TTC549 (cell line): ENCODE measurements around the gene IFFO2.

ENCODE experiments used
- FAIRE-seq: peaks from 2 replicates; lab custom pipeline; 2012; peaks lifted over from hg19 to GRCh38; lab: Jason Lieb, UNC

Gene IFFO2

DNA sequence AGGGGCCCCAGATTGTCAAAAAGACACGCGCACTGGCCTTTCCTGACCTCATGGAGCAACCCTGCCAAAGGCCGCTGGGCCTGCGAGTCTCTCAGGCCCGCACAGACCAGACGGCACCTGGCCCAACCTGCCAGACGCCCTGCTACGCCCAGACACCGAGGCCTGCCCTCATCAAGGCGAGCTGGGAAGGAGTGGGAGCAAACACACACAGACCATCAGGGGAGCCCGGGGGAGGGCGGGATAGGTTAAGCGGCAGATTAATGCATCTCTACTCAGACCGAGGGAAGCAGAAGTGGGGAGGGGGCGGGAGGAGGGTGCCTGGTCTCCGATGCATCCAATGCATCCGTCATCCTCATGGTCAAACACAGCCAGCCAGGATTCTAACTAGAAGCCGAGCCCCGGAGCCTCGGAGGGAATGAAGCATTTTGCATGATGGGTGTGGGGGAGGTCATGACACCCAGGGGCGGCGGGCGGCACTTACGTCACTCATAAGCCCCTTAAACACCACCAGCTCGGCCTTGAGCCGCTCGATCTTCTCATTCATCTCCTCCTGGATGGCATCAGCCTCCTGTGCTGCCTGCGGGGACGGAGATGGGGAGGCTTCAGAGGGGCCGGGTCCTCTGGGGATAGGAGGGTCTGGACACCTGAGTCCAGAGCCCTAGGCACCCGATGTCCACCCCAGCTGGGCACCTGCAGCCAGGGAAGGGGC lies 37.1 kb downstream of the IFFO2 start:
- no peak for FAIRE-seq

DNA sequence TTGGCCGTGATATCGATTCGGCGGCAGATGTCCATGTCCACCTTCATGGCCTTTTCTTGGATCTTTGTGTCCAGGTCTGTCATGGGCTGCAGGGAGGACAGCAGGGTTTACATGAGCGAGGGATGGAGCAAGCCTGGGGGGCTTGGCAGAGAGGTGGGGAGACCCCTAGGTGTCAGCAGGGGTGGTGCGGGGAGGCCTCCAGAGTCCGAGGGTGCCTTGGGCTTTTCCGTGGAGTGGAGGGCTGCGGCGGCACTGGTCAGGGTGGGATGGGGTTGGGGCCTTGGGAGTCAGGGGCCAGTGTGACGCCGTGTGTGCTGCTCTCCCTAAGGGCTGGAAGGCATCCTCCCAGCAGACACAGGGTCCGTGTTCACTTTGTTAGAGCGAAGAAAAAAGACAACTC lies 38.1 kb downstream of the IFFO2 start:
- no peak for FAIRE-seq

DNA sequence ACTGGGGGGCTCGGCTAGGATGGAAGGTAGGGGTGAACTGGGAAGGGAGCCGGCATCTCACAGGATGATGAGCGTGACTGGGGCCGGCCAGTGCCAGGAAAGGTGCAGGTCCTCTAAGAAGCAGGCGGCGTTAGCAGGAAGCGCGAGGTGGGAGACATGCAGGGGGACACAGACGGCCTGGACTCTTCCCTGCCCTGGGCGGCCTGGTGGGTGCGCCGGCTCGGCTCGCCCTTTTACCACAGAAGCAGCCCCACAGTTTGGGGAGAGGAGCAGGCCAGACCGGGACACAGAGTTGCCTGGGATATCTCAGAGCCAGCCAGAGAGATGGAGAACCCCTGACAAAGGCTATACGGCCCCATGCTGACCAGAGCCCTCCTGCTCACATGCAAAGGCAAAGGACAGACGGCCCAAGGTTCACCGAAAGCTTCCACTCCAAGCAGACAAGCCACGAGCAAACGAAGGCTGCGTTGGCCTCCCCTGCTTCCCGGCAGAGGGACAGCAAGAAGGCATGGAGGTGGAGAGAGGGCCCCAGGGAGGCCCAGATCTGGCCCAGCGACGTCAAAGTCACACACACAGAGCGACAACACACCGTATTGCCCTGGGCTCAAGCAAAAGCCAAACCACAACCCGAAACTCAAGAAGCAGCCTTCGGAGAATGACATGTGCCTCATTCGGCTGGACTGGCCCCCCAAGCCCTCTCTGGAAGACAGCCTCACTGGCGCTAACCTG lies 39.2 kb downstream of the IFFO2 start:
- no peak for FAIRE-seq

- FAIRE-seq, result no peak
Measured at GRCh38 chr1:18915341-18915740, 41.1 kb downstream of the IFFO2 start.

DNA sequence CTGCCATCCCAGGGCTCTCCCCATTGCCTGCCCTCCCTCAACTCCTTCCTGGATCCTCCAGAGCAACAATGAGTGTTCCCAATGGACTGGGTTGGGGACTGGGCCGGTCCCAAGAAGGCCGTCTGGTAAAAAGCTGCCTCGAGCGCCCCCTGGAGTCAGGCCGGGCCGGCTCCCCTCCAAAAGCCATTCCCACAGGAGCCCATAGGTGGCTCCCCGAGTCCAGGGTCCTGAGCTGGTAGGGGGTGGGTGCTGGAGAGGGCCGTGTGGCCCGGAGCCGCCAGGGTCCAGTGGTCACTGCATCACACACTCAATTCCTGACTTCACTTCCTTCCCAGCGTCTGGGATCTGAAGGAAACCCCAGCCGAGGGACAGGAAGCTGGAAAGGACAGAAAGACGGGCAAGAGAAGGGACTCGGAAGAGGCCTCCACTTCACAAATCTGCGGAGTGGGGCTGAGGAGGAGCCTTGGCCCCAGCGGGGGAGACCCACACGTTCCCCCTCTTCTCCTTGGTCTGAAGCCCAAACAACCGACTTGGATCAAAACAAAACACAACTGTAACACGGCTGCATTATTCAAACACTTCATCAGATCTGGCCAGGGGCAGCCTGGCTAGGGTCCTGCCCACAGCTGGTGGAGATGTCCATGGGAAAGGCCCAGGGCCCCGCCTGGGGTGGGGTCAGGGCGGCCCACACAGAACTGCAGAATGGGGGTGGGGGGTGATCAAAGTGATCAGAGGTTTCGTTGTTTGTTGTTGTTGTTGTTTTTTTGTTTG lies 43.2 kb downstream of the IFFO2 start:
- no peak for FAIRE-seq

DNA sequence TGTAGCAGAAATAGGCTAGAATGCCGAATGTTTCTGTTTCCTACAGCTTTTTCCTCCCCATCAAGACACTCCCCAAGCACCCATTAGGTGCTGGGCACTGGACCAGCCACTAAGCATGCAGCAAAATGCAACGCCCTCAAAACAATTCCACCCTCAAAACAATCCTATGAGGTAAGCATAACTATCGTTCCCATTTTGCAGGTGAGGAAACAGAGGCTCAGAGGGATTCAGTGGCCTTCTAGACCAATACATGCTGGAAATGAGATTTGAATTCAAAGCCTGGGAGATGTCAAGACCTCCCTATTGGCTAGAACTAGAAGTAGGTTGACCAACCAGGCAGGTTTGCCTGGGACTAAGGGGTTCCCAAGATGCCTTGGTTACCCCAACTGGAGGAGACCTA lies 43.9 kb downstream of the IFFO2 start:
- FAIRE-seq, result no peak

DNA sequence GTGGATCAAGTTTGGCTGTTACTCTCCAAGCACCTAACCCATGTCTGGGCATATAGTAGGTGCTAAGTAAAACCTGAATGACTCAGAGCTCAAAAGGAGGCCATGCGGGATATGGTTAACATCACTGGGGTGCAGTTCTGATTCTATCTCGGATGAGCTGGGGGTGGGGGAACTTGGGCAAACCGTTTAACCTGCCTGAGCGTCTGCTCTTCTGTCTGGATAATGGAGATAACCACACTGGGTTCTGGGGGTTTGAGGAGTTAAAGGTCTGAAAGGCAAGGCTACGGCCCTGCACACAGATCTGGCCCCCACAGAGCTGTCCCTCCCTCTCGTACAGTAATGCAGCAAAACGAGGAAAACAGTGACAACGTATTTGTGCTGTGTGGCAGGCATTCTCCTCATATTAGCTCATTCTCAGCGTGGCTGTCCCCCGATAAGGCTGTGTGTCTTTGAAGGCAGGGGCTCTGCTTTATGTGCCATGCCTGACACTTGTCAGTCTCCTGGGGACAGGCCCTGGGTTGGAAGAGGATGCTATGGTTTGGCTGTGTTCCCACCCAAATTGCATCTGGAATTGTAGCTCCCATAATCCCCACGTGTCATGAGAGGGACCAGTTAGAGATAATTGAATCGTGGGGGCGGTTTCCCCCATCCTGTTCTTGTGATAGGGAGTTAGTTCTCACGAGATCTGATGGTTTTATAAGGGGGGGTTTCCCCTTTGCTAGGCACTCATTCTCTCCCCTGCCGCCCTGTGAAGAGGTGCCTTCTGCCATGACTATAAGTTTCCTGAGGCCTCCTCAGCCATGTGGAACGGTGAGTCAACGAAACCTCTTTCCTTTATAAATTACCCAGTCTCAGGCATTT lies 47.3 kb downstream of the IFFO2 start:
- FAIRE-seq, result no peak

- no peak for FAIRE-seq
Measured at GRCh38 chr1:18907917-18908845, 48.3 kb downstream of the IFFO2 start.

DNA sequence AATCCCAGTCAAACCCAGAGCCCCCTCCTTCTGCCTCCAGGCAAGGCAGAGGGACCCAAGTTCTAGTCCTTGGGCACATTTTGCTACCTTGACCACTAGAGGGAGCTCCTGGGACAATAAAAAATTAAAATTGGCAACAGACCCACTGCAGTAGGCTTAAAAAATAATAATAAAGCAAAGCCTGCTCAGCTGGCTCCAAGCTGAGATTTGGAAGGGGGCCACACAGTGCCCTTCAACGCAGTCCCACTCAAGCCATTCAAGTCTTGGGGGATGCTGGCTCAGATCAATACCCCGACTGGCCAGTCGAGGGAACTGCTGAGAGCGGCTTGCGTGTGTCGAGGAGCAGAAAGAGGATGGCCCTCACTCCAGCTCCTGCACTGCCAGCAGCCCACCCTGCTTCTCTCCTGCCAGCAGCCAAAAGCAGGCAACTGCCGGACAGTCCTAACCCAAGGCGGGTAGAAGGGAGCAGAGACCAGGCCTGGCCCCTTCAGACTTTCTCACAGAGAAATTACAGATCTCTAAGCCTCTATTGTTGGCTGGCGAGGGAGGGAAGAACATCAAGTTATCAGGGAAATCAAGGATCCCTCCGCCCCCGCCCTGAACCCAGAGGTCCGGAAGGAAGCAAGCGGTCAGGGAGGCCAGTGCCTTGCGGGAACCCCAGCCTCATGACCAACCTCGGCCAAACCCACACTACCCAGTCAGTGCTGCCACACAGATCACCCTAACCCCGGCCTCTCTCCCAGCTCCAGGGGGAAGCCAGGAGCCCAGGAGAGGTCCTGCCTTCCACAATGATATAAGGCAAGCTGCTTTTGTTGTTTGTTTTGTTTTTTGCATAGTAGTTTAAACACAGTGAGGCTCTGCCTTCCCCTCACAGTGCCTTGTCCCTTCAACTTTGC lies 49.2 kb downstream of the IFFO2 start:
- FAIRE-seq, result no peak

GRCh38 chr1:18903291-18903756 lies 53.2 kb downstream of the IFFO2 start:
- no peak for FAIRE-seq

DNA sequence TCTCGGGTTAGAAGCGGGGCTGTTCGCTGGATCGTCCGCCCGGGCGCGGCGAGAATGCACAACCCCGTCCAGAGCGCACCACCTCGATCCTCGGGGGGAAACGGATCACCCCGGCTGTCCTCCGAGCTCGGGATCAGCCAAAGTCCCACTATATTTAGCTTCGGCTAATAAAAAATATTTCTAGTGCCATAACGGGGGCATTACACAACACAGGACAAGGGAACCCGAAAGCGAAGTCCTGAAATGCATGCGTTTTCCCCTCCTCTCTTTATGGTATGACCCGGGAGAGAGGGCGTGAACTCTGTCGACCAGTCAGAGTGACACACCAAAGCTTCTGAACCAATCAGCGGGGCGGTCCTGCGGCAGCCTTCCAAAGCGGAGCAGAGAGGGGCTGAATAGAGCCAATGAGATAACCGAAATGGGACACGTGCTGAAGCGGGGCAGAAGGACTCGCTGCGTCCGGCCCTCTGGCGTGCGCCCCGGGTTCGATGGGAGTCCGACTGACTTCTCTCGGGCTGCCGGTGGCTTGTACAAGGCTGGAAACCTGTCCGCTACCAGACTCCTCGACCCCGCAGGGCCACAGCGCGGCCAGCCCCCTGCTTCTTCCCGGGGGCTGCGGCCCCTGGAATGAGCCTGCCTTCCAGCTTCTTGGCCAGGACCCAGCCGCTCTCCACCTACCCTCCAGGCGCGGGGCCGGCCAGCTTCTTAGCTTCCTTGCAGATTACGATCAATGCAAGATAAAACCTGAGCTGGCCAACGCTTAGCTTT lies 53.8 kb downstream of the IFFO2 start, which contains the start of gene ALDH4A1:
TSS of gene ALDH4A1 (minus strand) at position 33 of the 768 bp plus-strand sequence. CDS start at position 1, 32 bp downstream.
- peak; percentile 95 for FAIRE-seq

DNA sequence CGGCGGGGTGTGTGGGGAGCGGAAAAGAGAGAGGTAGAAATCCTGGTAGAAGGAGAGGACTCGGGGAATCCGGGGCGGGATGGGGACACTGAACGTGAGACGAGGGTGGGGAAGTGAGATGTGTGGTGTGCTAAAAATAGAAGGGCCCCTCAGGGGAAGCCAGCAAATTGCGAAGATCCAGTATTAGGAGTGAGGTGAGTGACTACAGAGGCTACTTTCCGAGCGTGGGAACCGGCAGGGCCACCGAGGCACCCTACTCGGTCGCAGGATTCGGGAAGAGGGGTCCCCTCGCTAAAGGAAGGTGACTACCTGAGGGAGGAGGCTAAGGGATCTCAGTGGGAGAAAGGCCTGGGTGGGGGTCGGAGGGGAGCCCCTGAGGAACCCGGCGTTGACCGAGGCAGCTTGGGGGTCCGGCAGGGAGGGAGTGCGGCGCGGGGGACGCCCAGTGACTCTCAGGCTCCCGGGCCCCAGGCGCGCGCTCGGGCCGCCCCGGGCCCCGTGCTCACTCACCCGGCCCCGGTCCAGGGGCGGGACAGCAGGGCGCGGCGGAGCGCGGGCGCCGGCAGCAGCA lies 54.4 kb downstream of the IFFO2 start:
- no peak for FAIRE-seq

DNA sequence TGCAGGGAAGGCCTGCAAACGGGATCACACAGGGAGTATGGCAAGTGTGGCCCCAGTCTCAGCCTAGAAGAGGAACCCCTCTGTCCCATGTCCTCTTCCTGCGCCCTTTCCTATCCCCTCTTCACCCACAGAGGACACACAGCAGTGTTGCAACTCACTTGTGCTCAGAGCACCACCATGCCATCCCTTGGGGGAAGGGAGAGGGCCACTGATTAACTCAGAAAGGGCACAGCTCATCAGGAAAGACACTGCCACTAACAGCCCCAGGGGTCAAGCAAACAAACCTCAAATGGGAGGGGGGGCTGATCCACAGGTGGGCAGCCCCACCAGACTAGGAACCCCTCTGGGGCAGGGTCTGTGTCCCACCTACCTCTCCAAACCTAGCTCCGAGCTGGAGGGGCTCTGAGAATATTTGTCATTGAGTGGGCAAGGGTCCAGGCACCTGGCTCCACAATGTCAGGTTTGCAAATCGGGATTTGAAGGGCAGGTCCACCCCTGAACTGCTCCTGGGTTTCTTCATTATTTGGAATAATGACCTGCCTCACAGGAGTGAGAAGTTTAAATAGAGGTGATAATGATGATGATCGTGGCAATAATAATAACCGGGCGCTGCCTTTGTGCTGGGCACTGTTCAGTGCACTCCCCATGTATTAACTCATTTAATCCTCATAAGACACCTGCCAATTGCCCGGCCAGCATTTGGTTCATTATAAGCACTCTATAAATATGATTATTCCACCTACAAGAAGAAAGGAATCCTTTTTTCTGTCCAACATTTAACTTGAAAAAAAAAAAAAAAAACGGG lies 55.1 kb downstream of the IFFO2 start:
- FAIRE-seq, result no peak

- no peak for FAIRE-seq
Measured at GRCh38 chr1:18900303-18900841, 56.1 kb downstream of the IFFO2 start.

DNA sequence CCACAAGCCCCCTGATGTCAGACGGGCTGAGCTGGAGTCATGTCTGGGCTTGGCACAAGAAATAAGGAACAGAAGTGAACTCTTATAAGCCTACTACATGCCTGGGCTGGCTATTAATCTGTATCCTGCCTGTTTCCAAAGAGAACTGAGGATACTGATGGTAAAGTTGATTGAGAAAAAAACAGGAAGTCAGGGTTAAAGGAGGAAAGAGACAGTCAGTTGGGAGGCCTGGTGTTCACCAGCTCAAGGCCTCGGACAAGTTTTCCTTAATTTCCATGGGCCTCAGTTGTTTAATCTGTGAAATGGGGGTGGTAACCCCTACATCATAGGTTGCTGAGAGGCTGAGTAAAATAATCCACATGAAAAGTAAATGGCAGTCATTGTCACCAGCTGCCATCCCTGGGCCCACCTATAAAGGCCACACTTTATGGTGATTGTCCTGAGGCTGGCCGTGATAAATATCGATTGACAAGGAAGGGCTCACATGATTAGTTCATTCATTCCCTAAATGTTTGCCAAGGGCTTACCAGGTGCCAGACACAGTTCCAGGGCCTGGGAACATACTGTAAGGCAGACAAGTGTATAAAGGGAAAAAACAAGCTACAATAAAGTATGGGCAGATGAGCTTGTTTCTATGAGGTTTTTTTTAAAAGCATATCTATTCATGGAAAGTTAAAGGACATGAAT lies 57.0 kb downstream of the IFFO2 start:
- FAIRE-seq, result no peak

GRCh38 chr1:18898567-18898966 lies 57.9 kb downstream of the IFFO2 start:
- no peak for FAIRE-seq

- no peak for FAIRE-seq
Measured at GRCh38 chr1:18895317-18895716, 61.2 kb downstream of the IFFO2 start.
